ENCODE data around the gene TTC12. TPM values are rescaled to one million over a fixed set of nuclear protein-coding genes. Genes with fewer than 3 reads are reported as not detected.

TTC12 gene
- total and polyA plus RNA-seq, 2 donors (not counting 3 experiments of a cell fraction or from before 2014, with no cell fraction given), result 2.2 to 2.9 TPM

DNA sequence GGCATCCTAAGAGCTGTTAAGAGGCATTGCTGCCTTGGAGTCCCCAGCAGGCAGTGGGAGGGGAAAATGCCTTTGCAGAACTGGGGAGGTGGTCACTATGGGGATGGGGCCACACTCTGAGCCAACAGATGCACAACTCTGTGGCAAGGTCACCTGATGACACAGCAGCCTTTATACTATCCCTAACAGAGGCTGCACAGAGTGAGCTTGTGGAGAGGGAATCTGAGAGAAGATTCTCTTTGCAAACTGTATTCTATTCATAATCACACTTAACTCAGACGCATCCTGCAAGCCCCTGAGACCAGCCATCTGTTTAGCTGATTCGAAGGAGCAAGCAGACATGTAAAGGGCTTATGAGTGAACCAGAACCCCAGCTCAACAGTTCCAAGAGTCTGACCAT is 49.0 kb upstream of the TTC12 start:
- no peak overlapping the region for H3K4me2 ChIP-seq (ENCODE audit: insufficient read depth, low read length)
- CTCF ChIA-PET, result no interaction called here
- DNase-seq (ENCODE audit: low read depth, low spot score) (no peak), FAIRE-seq (no peak)
- H2AFZ ChIP-seq (ENCODE audit: low read depth, low read length), result no peak overlapping the region
- H3K79me2 ChIP-seq (ENCODE audit: control insufficient read depth, insufficient read depth, low read length), result no peaks in the 10 kb centered on the region
- no peak overlapping the region for H3K9ac ChIP-seq (replicated peaks; ENCODE audit: extremely low read depth, insufficient read depth, low read length)
- no peaks in the 10 kb centered on the region for H3K9me1 ChIP-seq (replicated peaks; ENCODE audit: control insufficient read depth, extremely low read depth, insufficient read depth, low read length)
- H3K36me3 ChIP-seq (ENCODE audit: control insufficient read depth in 2 of 2, extremely low read depth in 1 of 2, insufficient read depth in 2 of 2, low read length in 2 of 2), result no peaks in the 10 kb centered on the region
- intact Hi-C loops (cut with micrococcal nuclease) (no loop called here), dilution Hi-C loops (cut with MboI; ENCODE audit: extremely low pct_ligation_motif_present, low sequenced_read_pairs) (no loop called here)
- H3K4me3 ChIP-seq (replicated peaks in 1 of 3; ENCODE audit: insufficient read depth in 1 of 3, low read depth in 1 of 3, low read length in 3 of 3), result no peak overlapping the region
- H3K27me3 ChIP-seq (ENCODE audit: control insufficient read depth in 2 of 2, insufficient read depth in 2 of 2, low read length in 2 of 2), result no peaks in the 10 kb centered on the region
- H3K9me3 ChIP-seq (replicated peaks; ENCODE audit: control insufficient read depth, insufficient read depth, low read length), result no peaks in the 10 kb centered on the region
- H3K27ac ChIP-seq (ENCODE audit: insufficient read depth, low read depth, low read length), result no peak overlapping the region
- no TSS peak for BruUV-seq (replicated peaks)
- TF ChIP-seq EZH2 (IDR thresholded peaks at IDR 0.05; ENCODE audit: borderline replicate concordance, low read depth, low read length, severe bottlenecking), result no peak
- TF ChIP-seq, protein P1, sequence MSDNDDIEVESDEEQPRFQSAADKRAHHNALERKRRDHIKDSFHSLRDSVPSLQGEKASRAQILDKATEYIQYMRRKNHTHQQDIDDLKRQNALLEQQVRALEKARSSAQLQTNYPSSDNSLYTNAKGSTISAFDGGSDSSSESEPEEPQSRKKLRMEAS (IDR thresholded peaks at IDR 0.05; ENCODE audit: insufficient read depth, insufficient read length), result no peak
- TF ChIP-seq POLR2AphosphoS5 (IDR thresholded peaks at IDR 0.05; ENCODE audit: insufficient read depth, low read depth, low read length), result no peak
- TF ChIP-seq MYC (IDR thresholded peaks at IDR 0.05; ENCODE audit: low read depth, low read length), result no peak
- no peak for TF ChIP-seq FOS (IDR thresholded peaks at IDR 0.05; ENCODE audit: borderline replicate concordance, insufficient read depth, low read length)
- no peak for TF ChIP-seq POLR2A (IDR thresholded peaks at IDR 0.05; ENCODE audit: low read depth, low read length)
- no peak for TF ChIP-seq GATA2 (IDR thresholded peaks at IDR 0.05; ENCODE audit: insufficient read depth, insufficient read length, low read depth, low read length)
- TF ChIP-seq JUN (IDR thresholded peaks at IDR 0.05; ENCODE audit: borderline replicate concordance, insufficient read depth, insufficient read length, low read depth), result no peak
- TF ChIP-seq, protein P2, sequence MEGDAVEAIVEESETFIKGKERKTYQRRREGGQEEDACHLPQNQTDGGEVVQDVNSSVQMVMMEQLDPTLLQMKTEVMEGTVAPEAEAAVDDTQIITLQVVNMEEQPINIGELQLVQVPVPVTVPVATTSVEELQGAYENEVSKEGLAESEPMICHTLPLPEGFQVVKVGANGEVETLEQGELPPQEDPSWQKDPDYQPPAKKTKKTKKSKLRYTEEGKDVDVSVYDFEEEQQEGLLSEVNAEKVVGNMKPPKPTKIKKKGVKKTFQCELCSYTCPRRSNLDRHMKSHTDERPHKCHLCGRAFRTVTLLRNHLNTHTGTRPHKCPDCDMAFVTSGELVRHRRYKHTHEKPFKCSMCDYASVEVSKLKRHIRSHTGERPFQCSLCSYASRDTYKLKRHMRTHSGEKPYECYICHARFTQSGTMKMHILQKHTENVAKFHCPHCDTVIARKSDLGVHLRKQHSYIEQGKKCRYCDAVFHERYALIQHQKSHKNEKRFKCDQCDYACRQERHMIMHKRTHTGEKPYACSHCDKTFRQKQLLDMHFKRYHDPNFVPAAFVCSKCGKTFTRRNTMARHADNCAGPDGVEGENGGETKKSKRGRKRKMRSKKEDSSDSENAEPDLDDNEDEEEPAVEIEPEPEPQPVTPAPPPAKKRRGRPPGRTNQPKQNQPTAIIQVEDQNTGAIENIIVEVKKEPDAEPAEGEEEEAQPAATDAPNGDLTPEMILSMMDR (IDR thresholded peaks at IDR 0.05; ENCODE audit: extremely low read depth in 1 of 2, insufficient read depth in 1 of 2, low read depth in 1 of 2, low read length in 2 of 2), result no peak
- H3K4me1 ChIP-seq (ENCODE audit: control insufficient read depth, extremely low read depth, insufficient read depth, low read length), result no peaks in the 10 kb centered on the region
- POLR2A ChIA-PET, result no interaction called here
- no peaks in the 10 kb centered on the region for H4K20me1 ChIP-seq (replicated peaks; ENCODE audit: control insufficient read depth, extremely low read depth, insufficient read depth, low read length)
